HCT116 (cell line): ENCODE data around the gene CRMP1. TPM values are rescaled to one million over a fixed set of nuclear protein-coding genes. Genes with fewer than 3 reads are reported as not detected.

Source experiments
- ATAC-seq: fragments of 200-7000 bp; cut with Tn5 transposase; 2 replicates; pipeline ENCODE4 v1.9.1; 2020; ENCODE audit warnings: mild to moderate bottlenecking, moderate library complexity
- BruUV-seq: library from RNA; stranded (reverse); fragments of 400-500 nt; replicated peaks from 2 replicates; lab custom pipeline; 2021; lab: Mats Ljungman, UMichigan
- CTCF ChIA-PET: fragments of 300-600 bp; sonication (Branson Sonifier 250); formaldehyde crosslinking; loops from one replicate; lab custom pipeline; 2021; ENCODE audit warnings: antibody characterized with exemption; lab: Charles Lee
- POLR2A ChIA-PET: fragments of 300-600, 350-600 bp; sonication (Branson Sonifier 250); formaldehyde crosslinking; loops from one replicate; lab custom pipeline; 2021; ENCODE audit warnings: antibody characterized with exemption; lab: Charles Lee
- RAD21 ChIA-PET, 2 experiments: fragments of 300-600 bp; sonication (Branson Sonifier 250); formaldehyde crosslinking; loops; one replicate each; lab custom pipeline; 2023; ENCODE audit warnings: low total read pairs in 2 of 2; ENCODE audit not compliant: uncharacterized antibody in 2 of 2, unreplicated experiment in 2 of 2, low non-redundant PET in 1 of 2; lab: Charles Lee
- DNase-seq: peaks from one replicate; pipeline ENCODE4 v3.0.0-alpha.2; 2010; ENCODE audit warnings: low read depth, low spot score
- H2AFZ ChIP-seq: fragments of 200-600 bp; shearing (Covaris generic), sonication (generic); 2 replicates; pipeline ENCODE4 v1.6.1; 2017; ENCODE audit warnings: low read depth, mixed run types, mixed read lengths, antibody characterized with exemption, low read length; ENCODE audit not compliant: poor library complexity, severe bottlenecking
- H3K27ac ChIP-seq: 2 replicates; pipeline ENCODE4 v1.5.1; 2012; ENCODE audit warnings: low read depth, low read length
- H3K27me3 ChIP-seq: fragments of 200-600 bp; sonication (generic); 2 replicates; pipeline ENCODE4 v1.6.1; 2016; ENCODE audit warnings: mixed run types, low read length, mixed read lengths; ENCODE audit not compliant: insufficient read depth
- H3K36me3 ChIP-seq, 2 experiments: fragments of 200-500 bp in 1 of 2; fragments of 200-600 bp in 1 of 2; sonication (Bioruptor generic) in 1 of 2; sonication (generic) in 1 of 2; 2 replicates each; pipeline versions ENCODE4 v1.5.1 to v1.6.1; 2014 to 2016; ENCODE audit warnings: low read length in 2 of 2, inconsistent platforms in 1 of 2, mixed read lengths in 1 of 2, mixed run types in 1 of 2; ENCODE audit not compliant: insufficient read depth in 2 of 2, control insufficient read depth in 1 of 2
- H3K4me1 ChIP-seq, 2 experiments: fragments of 200-600 bp in 1 of 2; sonication (generic) in 1 of 2; 2 replicates each; pipeline versions ENCODE4 v1.5.1 to v1.6.1; 2012 to 2017; ENCODE audit warnings: low read length in 2 of 2, inconsistent platforms in 1 of 2, mild to moderate bottlenecking in 1 of 2, mixed read lengths in 1 of 2, mixed run types in 1 of 2, moderate library complexity in 1 of 2; ENCODE audit not compliant: insufficient read depth in 2 of 2, control insufficient read depth in 1 of 2
- H3K4me2 ChIP-seq: fragments of 200-600 bp; sonication (generic); 2 replicates; pipeline ENCODE4 v1.6.1; 2017; ENCODE audit warnings: mixed run types, low read length, mixed read lengths
- H3K4me3 ChIP-seq, 2 experiments: fragments of 200-600 bp in 1 of 2; sonication (generic) in 1 of 2; replicated peaks in 1 of 2; 2 replicates each; pipeline ENCODE4 v1.5.1; 2011 to 2016; ENCODE audit warnings: low read length in 2 of 2, control low read depth in 1 of 2, low read depth in 1 of 2, mild to moderate bottlenecking in 1 of 2, mixed read lengths in 1 of 2, mixed run types in 1 of 2
- H3K79me2 ChIP-seq: fragments of 200-600 bp; sonication (generic); 2 replicates; pipeline ENCODE4 v1.6.1; 2017; ENCODE audit warnings: mild to moderate bottlenecking, mixed run types, low read length, moderate library complexity, mixed read lengths; ENCODE audit not compliant: insufficient read depth
- H3K9ac ChIP-seq: fragments of 200-600 bp; sonication (generic); 2 replicates; pipeline ENCODE4 v1.6.1; 2016; ENCODE audit warnings: low read length, mixed read lengths
- H3K9me2 ChIP-seq: fragments of 200-600 bp; sonication (generic), shearing (Covaris generic); 2 replicates; pipeline ENCODE4 v1.6.1; 2017; ENCODE audit warnings: mixed run types, mild to moderate bottlenecking, moderate library complexity; ENCODE audit not compliant: insufficient read depth
- H3K9me3 ChIP-seq, 2 experiments: fragments of 200-500 bp in 1 of 2; fragments of 200-600 bp in 1 of 2; sonication (Bioruptor generic) in 1 of 2; sonication (generic) in 1 of 2; 2 replicates each; pipeline ENCODE4 v1.6.1; 2014 to 2017; ENCODE audit warnings: low read length in 2 of 2, mixed read lengths in 2 of 2, inconsistent platforms in 1 of 2, low read depth in 1 of 2, mild to moderate bottlenecking in 1 of 2, mixed run types in 1 of 2, moderate library complexity in 1 of 2; ENCODE audit not compliant: control insufficient read depth in 1 of 2, insufficient read depth in 1 of 2
- H4K20me1 ChIP-seq: fragments of 200-600 bp; sonication (generic), shearing (Covaris generic); 2 replicates; pipeline ENCODE4 v1.6.1; 2017; ENCODE audit warnings: mixed run types, mild to moderate bottlenecking, moderate library complexity; ENCODE audit not compliant: insufficient read depth
- ATF3 ChIP-seq: IDR thresholded peaks from 2 replicates; pipeline ENCODE4 v1.6.1; 2012
- CBX3 ChIP-seq: IDR thresholded peaks from 2 replicates; pipeline ENCODE4 v1.6.1; 2012; ENCODE audit warnings: low read depth
- CTCF ChIP-seq, 3 experiments: fragments of 200-600 bp in 1 of 3; sonication (generic) in 1 of 3; IDR thresholded peaks in 2 of 3; conservative IDR thresholded peaks in 1 of 3; 2 replicates each; pipeline ENCODE4 v1.5.1; 2012 to 2017; ENCODE audit warnings: low read depth in 2 of 3, low read length in 2 of 3, antibody characterized with exemption in 1 of 3, borderline replicate concordance in 1 of 3, control low read depth in 1 of 3, mild to moderate bottlenecking in 1 of 3, mixed read lengths in 1 of 3, mixed run types in 1 of 3, moderate library complexity in 1 of 3; ENCODE audit not compliant: insufficient read depth in 1 of 3
- ELF1 ChIP-seq: IDR thresholded peaks from 2 replicates; pipeline ENCODE4 v1.6.1; 2012; ENCODE audit warnings: low read depth, borderline replicate concordance
- EZH2 ChIP-seq: fragments of 200-600 bp; sonication (generic); IDR thresholded peaks from 2 replicates; pipeline ENCODE4 v1.6.1; 2017; ENCODE audit warnings: antibody characterized with exemption, mixed run types
- JUND ChIP-seq: IDR thresholded peaks from 2 replicates; pipeline ENCODE4 v1.6.1; 2012
- MAX ChIP-seq: IDR thresholded peaks from 2 replicates; pipeline ENCODE4 v1.6.1; 2012
- POLR2A ChIP-seq: IDR thresholded peaks from 2 replicates; pipeline ENCODE4 v1.7.0; 2011; ENCODE audit warnings: borderline replicate concordance; ENCODE audit not compliant: insufficient read depth, insufficient read length; ENCODE audit errors: extremely low read depth
- SIN3A ChIP-seq: IDR thresholded peaks from 2 replicates; pipeline ENCODE4 v1.6.1; 2012; ENCODE audit warnings: low read depth
- SP1 ChIP-seq: IDR thresholded peaks from 2 replicates; pipeline ENCODE4 v1.6.1; 2012; ENCODE audit warnings: low read depth
- SRF ChIP-seq: IDR thresholded peaks from 2 replicates; pipeline ENCODE4 v1.6.1; 2012; ENCODE audit warnings: low read depth
- TCF7L2 ChIP-seq: IDR thresholded peaks from 2 replicates; pipeline ENCODE4 v1.7.0; 2011; ENCODE audit warnings: borderline replicate concordance, inconsistent platforms; ENCODE audit not compliant: insufficient read depth, insufficient read length; ENCODE audit errors: extremely low read depth
- ZBTB33 ChIP-seq: IDR thresholded peaks from 2 replicates; pipeline ENCODE4 v1.6.1; 2011; ENCODE audit warnings: mild to moderate bottlenecking, low read length, moderate library complexity; ENCODE audit not compliant: insufficient replicate concordance; ENCODE audit errors: extremely low read depth
- ZNF274 ChIP-seq: fragments of 200-500 bp; sonication (Bioruptor generic); IDR thresholded peaks from 2 replicates; pipeline ENCODE4 v1.6.1; 2014; ENCODE audit warnings: mild to moderate bottlenecking, low read depth, low read length, inconsistent platforms
- intact Hi-C: fragments of 100-400 bp; cut with micrococcal nuclease; formaldehyde crosslinking; loops from 2 replicates; pipeline ENCODE4 v1.10.0; 2022
- total RNA-seq: library from RNA; stranded (reverse); gene quantifications from one replicate; pipeline ENCODE4 v1.2.1, GENCODE V29; 2021; ENCODE audit not compliant: unreplicated experiment

Gene CRMP1
- total RNA-seq, 1 experiment from 2014 or later = not detected

GRCh38 chr4:5842456-5842855, 50.4 kb downstream of the CRMP1 start:
- BruUV-seq = no TSS peak
- DNase-seq = no peak
- intact Hi-C loops = no loop called here
- Histone ChIP-seq H3K79me2 (no peaks in the 10 kb centered on the region), H3K36me3 (no peaks in the 10 kb centered on the region), H3K9ac (no peak overlapping the region), H3K4me3 (no peak overlapping the region), H3K9me2 (no peaks in the 10 kb centered on the region), H3K4me1 (no peaks in the 10 kb centered on the region), H3K27ac (no peak overlapping the region), H3K4me2 (no peak overlapping the region), H3K9me3 (no peaks in the 10 kb centered on the region), H2AFZ (no peak overlapping the region), H3K27me3 (peaks cover 37% of the 10 kb centered on the region; the same call in 1 of the 2 replicates), H4K20me1 (no peaks in the 10 kb centered on the region)
- no peak for TF ChIP-seq POLR2A
- no peak for TF ChIP-seq ELF1
- TF ChIP-seq SRF = no peak
- no peak for TF ChIP-seq SP1
- no peak for TF ChIP-seq JUND
- no peak for TF ChIP-seq EZH2
- no peak for TF ChIP-seq MAX
- no peak for TF ChIP-seq ZBTB33
- TF ChIP-seq ATF3 = no peak
- no peak for TF ChIP-seq CBX3
- TF ChIP-seq SIN3A = no peak
- TF ChIP-seq ZNF274 = no peak
- TF ChIP-seq CTCF (IDR thresholded peaks at IDR 0.05 in 2 of 3, conservative IDR thresholded peaks at IDR 0.05 in 1 of 3; ENCODE audit: borderline replicate concordance in 1 of 3, insufficient read depth in 1 of 3, low read depth in 2 of 3, low read length in 2 of 3) = no peak
- TF ChIP-seq TCF7L2 = no peak
- ChIA-PET CTCF (no interaction called here), POLR2A (no interaction called here), RAD21 (no interaction called here)
- ATAC-seq = no peak
